GM12878 (cell line): Measurements from ENCODE around the gene GALNT3.

Experiments
- ATF3 ChIP-seq: IDR thresholded peaks from 2 replicates; pipeline ENCODE4 v1.6.1; 2011; ENCODE audit warnings: low read depth, mild to moderate bottlenecking, low read length, moderate library complexity, borderline replicate concordance; ENCODE audit errors: extremely low read depth
- CTCF ChIP-seq, 3 experiments: IDR thresholded peaks in 2 of 3; conservative IDR thresholded peaks in 1 of 3; 2 replicates each; pipeline ENCODE4 v1.5.1; 2011; ENCODE audit warnings: low read depth in 3 of 3, low read length in 3 of 3, mild to moderate bottlenecking in 3 of 3, control low read depth in 2 of 3, moderate library complexity in 2 of 3, inconsistent platforms in 1 of 3, mixed read lengths in 1 of 3; ENCODE audit not compliant: control insufficient read depth in 2 of 3, insufficient read depth in 1 of 3; ENCODE audit errors: extremely low read depth in 1 of 3
- EP300 ChIP-seq, 2 experiments: fragments of 150-350 bp in 1 of 2; IDR thresholded peaks; 2 replicates each; pipeline ENCODE4 v1.6.1; 2011 to 2012; ENCODE audit warnings: low read depth in 2 of 2, low read length in 2 of 2, borderline replicate concordance in 1 of 2, improper control_type of control experiment in 1 of 2, inconsistent platforms in 1 of 2; ENCODE audit not compliant: control insufficient read depth in 1 of 2
- POLR2A ChIP-seq: IDR thresholded peaks from 2 replicates; pipeline ENCODE4 v1.6.1; 2011; ENCODE audit warnings: low read depth, mild to moderate bottlenecking, low read length
- SREBF1 ChIP-seq: IDR thresholded peaks from 2 replicates; pipeline ENCODE4 v1.6.1; 2012; ENCODE audit warnings: mild to moderate bottlenecking, low read length
- USF2 ChIP-seq: IDR thresholded peaks from 2 replicates; pipeline ENCODE4 v1.6.1; 2011; ENCODE audit warnings: low read depth, low read length, improper control_type of control experiment, borderline replicate concordance

- TF ChIP-seq CTCF (IDR thresholded peaks at IDR 0.05 in 2 of 3, conservative IDR thresholded peaks at IDR 0.05 in 1 of 3; ENCODE audit: control insufficient read depth in 2 of 3, extremely low read depth in 1 of 3, insufficient read depth in 1 of 3, low read depth in 3 of 3, low read length in 3 of 3) (no peak), ATF3 (no peak), EP300 (IDR thresholded peaks at IDR 0.05; ENCODE audit: borderline replicate concordance in 1 of 2, control insufficient read depth in 1 of 2, low read depth in 2 of 2, low read length in 2 of 2) (no peak), POLR2A (no peak), USF2 (no peak), SREBF1 (no peak)
These were observed 6.7 kb downstream of the GALNT3 start for GRCh38 chr2:165787334-165787733.
